Activated CD8-positive, alpha-beta T cell treated with anti-CD3 and anti-CD28 coated beads for 36 hours (primary cell): ENCODE results near the gene SRP68. TPM values are rescaled to one million over a fixed set of nuclear protein-coding genes. Genes with fewer than 3 reads are reported as not detected.
"Not testable (repeated sequence)": the region's sequence is repeated elsewhere in the genome, so short reads cannot be mapped to it uniquely, and the experiment has no call there.

Source experiments
- ATAC-seq: fragments of 200-7000 bp; cut with Tn5 transposase; one replicate; pipeline ENCODE4 v1.10.0; 2021; ENCODE audit warnings: mild to moderate bottlenecking, moderate library complexity
- CTCF ChIA-PET: fragments of 350-600 bp; sonication (Branson Sonifier 250); formaldehyde crosslinking; loops from one replicate; lab custom pipeline; 2021; ENCODE audit warnings: antibody characterized with exemption; lab: Charles Lee
- POLR2A ChIA-PET: fragments of 350-600 bp; sonication (Branson Sonifier 250); formaldehyde crosslinking; loops from one replicate; lab custom pipeline; 2021; ENCODE audit warnings: antibody characterized with exemption; lab: Charles Lee
- DNase-seq: peaks from one replicate; pipeline ENCODE4 v3.0.0-alpha.2; 2020
- H3K27ac Mint-ChIP-seq: one replicate; pipeline ENCODE4 v1.8.0; 2021; ENCODE audit warnings: mild to moderate bottlenecking, mixed read lengths
- H3K27me3 Mint-ChIP-seq: one replicate; pipeline ENCODE4 v1.8.0; 2021; ENCODE audit warnings: mixed read lengths
- H3K36me3 Mint-ChIP-seq: one replicate; pipeline ENCODE4 v1.8.0; 2021; ENCODE audit warnings: low read depth, mixed read lengths
- H3K4me1 Mint-ChIP-seq: one replicate; pipeline ENCODE4 v1.8.0; 2021; ENCODE audit warnings: low read depth, mixed read lengths
- H3K4me3 Mint-ChIP-seq: one replicate; pipeline ENCODE4 v1.8.0; 2021; ENCODE audit warnings: mild to moderate bottlenecking, moderate library complexity, mixed read lengths
- H3K9me3 Mint-ChIP-seq: one replicate; pipeline ENCODE4 v1.8.0; 2021; ENCODE audit warnings: mixed read lengths
- intact Hi-C: fragments of 100-400 bp; cut with micrococcal nuclease; formaldehyde crosslinking; loops from one replicate; pipeline ENCODE4 v1.10.0; 2022
- total RNA-seq, 2 experiments: library from RNA; stranded (reverse); gene quantifications; one replicate each; pipeline ENCODE4 v1.2.3, GENCODE V29; 2021
- TF ChIP-seq, protein P1 (sequence below): fragments of 200-600 bp; IDR thresholded peaks from one replicate; pipeline ENCODE4 v1.8.0; 2022; ENCODE audit warnings: antibody characterized with exemption, mild to moderate bottlenecking

SRP68 gene
- total RNA-seq, 2 experiments from 2014 or later = 132 to 135 TPM

DNA sequence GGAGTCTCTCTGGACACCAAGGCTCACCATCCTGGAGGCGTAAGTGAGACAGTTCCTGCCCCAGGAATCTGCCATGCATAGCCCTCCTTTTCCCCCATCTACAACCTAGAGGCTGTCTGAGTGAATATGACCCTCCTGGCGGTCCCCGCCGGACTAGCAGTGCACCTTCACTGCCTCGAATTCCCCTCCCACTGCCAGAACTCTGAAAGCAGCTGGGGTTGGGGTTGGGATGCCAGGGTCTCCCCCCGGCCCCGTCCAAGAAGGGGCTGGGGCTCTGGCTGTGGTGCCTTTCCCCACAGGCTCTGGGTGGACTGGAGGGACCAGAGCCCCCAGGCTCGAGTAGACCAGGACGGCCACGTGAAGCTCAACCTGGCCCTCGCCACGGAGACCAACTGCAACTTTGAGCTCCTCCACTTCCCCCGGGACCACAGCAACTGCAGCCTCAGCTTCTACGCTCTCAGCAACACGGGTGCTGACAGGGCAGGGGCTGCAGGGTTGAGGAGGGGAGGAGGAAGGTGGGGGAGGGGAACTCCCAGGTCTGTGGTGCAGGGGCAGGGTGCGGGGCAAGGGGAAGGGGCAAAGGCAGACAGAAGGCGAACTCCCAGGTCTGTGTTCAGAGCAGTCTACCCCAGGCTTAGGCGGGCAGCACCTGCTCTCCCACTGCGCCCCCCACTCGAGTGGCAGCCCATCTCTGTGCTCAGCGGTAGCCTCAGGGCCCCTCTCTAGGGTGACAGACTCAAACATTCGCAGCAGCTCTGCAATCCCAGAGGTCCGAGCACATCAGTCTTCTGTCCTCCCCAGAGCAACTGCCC, 7.8 kb upstream of the SRP68 start:
- Mint-ChIP-seq H3K36me3 (peaks cover 6% of the 10 kb centered on the region), H3K4me3 (no peak overlapping the region), H3K27me3 (peaks cover 37% of the 10 kb centered on the region), H3K4me1 (peaks cover 37% of the 10 kb centered on the region), H3K9me3 (no peaks in the 10 kb centered on the region), H3K27ac (no peak overlapping the region)
- TF ChIP-seq, protein P1, sequence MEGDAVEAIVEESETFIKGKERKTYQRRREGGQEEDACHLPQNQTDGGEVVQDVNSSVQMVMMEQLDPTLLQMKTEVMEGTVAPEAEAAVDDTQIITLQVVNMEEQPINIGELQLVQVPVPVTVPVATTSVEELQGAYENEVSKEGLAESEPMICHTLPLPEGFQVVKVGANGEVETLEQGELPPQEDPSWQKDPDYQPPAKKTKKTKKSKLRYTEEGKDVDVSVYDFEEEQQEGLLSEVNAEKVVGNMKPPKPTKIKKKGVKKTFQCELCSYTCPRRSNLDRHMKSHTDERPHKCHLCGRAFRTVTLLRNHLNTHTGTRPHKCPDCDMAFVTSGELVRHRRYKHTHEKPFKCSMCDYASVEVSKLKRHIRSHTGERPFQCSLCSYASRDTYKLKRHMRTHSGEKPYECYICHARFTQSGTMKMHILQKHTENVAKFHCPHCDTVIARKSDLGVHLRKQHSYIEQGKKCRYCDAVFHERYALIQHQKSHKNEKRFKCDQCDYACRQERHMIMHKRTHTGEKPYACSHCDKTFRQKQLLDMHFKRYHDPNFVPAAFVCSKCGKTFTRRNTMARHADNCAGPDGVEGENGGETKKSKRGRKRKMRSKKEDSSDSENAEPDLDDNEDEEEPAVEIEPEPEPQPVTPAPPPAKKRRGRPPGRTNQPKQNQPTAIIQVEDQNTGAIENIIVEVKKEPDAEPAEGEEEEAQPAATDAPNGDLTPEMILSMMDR = no peak
- intact Hi-C loops = no loop called here
- ATAC-seq = peak; percentile 17
- ChIA-PET CTCF (interaction anchor here (0.8 to 2.0 kb wide), 6 partner anchors 15 to 200 kb away, joined by 3 to 12 read pairs (median 4); no protein-coding TSS in a partner anchor), POLR2A (interaction anchor here (0.5 to 2.9 kb wide), 15 partner anchors 8 to 293 kb away, joined by 3 to 10 read pairs (median 4); partner anchors contain the start of genes EXOC7, PRPSAP1, SRP68 and TRIM65)
- DNase-seq = peak; percentile 27

DNA sequence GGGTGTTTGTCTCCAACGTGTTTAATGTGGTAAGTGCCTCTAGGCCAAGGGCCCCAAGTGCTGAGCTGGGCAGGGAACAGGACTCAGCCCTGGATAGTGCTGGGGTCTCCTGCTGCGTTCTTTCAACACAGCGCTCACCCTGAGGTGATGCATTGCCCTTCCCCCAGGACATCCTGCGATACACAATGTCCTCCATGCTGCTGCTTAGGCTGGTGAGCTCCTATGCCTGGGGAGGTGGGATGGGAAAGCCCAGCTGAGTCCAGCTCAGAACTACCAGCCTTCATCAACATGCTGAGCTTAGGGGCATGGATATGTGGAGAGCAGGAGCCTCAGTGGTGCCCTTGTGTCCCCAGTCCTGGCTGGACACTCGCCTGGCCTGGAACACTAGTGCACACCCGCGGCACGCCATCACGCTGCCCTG, 7.2 kb upstream of the SRP68 start:
- H3K27me3 Mint-ChIP-seq = peaks cover 41% of the 10 kb centered on the region
- H3K4me3 Mint-ChIP-seq = no peak overlapping the region
- H3K4me1 Mint-ChIP-seq = peaks cover 41% of the 10 kb centered on the region
- TF ChIP-seq, protein P1 = no peak
- ChIA-PET POLR2A (interaction anchor here (0.5 to 2.9 kb wide), 10 partner anchors 8 to 294 kb away, joined by 3 to 10 read pairs (median 4); partner anchors contain the start of genes EXOC7, PRPSAP1 and SRP68), CTCF (interaction anchor here (0.8 to 2.0 kb wide), 3 partner anchors 14 to 194 kb away, joined by 3 to 12 read pairs (median 4); no protein-coding TSS in a partner anchor)
- no peaks in the 10 kb centered on the region for H3K9me3 Mint-ChIP-seq
- peaks cover 4% of the 10 kb centered on the region for H3K36me3 Mint-ChIP-seq
- ATAC-seq (no peak), DNase-seq (no peak)
- intact Hi-C loops = no loop called here
- no peak overlapping the region for H3K27ac Mint-ChIP-seq

DNA sequence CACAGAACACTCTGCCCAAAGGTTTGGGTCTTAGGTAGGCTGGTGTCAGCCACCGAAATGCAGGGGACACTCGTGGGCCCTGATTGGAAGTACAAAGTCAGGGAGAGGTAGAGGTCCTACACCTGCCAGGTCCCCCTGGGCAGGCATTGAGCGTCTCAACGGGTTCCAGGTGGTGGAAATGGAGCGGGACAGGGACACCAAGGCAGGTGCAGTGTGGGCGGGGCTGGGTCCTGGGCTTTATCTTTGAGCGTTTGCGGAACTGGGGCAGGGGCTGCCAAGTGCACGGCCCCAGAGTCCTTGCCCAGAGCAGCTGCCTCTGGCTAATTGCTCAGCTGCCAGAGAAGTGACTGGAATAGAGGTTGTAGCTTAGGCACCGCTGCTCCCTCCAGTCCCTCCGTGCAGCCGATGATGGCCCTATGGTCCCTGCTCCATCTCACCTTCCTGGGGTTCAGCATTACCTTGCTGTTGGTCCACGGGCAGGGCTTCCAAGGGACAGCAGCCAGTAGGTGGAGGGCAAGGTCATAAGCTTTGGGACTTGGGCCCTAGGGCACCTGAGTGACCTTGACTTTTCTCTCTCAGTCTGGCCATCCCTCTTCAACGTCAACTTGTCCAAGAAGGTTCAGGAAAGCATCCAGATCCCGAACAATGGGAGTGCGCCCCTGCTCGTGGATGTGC, 6.7 kb upstream of the SRP68 start, which contains the start of gene ZACN:
TSS of gene ZACN (plus strand) at position 323 of the 675 bp plus-strand sequence. CDS start at position 406, 83 bp downstream.
- TF ChIP-seq, protein P1 = no peak
- peaks cover 1% of the 10 kb centered on the region for H3K36me3 Mint-ChIP-seq
- H3K27me3 Mint-ChIP-seq = peaks cover 42% of the 10 kb centered on the region
- POLR2A ChIA-PET = interaction anchor here (0.6 to 2.9 kb wide), 8 partner anchors 10 to 306 kb away, joined by 3 to 10 read pairs (median 4); partner anchors contain the start of genes EXOC7 and PRPSAP1
- H3K4me3 Mint-ChIP-seq = no peak within 1 kb of the TSS
- intact Hi-C loops = no loop called here
- peaks cover 41% of the 10 kb centered on the region for H3K4me1 Mint-ChIP-seq
- DNase-seq (no peak), ATAC-seq (no peak)
- H3K27ac Mint-ChIP-seq = no peak within 1 kb of the TSS
- CTCF ChIA-PET = interaction anchor here (1.5 to 2.0 kb wide), 2 partner anchors 14 to 65 kb away, joined by 4 to 12 read pairs; no protein-coding TSS in a partner anchor
- no peaks in the 10 kb centered on the region for H3K9me3 Mint-ChIP-seq

DNA sequence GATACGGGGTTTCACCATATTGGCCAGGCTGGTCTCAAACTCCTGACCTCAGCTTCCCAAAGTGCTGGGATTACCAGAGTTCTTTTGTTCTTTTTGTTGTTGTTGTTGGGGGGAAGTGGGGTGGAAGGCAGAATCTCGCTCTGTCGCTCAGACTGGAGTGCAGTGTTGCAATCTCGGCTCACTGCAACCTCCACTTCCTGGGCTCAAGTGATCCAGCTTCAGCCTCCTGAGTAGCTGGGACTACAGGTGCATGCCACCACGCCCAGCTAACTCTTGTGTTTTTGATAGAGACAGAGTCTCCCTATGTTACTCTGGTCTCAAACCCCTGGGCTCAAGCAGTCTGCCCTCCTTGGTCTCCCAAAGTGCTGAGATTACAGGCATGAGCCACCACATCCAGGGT, 6.1 kb upstream of the SRP68 start:
- H3K9me3 Mint-ChIP-seq, H3K4me3 Mint-ChIP-seq, H3K36me3 Mint-ChIP-seq, ATAC-seq, H3K27ac Mint-ChIP-seq, DNase-seq, intact Hi-C loops: not testable (repeated sequence)
- ChIA-PET CTCF (interaction anchor here (1.5 kb wide), 1 partner anchor 201 kb away, joined by 4 read pairs; no protein-coding TSS in a partner anchor), POLR2A (interaction anchor here (1.0 to 2.9 kb wide), 7 partner anchors 11 to 307 kb away, joined by 3 to 10 read pairs (median 4); partner anchors contain the start of gene EXOC7)
- peaks cover 47% of the 10 kb centered on the region for H3K27me3 Mint-ChIP-seq
- H3K4me1 Mint-ChIP-seq = peaks cover 41% of the 10 kb centered on the region

DNA sequence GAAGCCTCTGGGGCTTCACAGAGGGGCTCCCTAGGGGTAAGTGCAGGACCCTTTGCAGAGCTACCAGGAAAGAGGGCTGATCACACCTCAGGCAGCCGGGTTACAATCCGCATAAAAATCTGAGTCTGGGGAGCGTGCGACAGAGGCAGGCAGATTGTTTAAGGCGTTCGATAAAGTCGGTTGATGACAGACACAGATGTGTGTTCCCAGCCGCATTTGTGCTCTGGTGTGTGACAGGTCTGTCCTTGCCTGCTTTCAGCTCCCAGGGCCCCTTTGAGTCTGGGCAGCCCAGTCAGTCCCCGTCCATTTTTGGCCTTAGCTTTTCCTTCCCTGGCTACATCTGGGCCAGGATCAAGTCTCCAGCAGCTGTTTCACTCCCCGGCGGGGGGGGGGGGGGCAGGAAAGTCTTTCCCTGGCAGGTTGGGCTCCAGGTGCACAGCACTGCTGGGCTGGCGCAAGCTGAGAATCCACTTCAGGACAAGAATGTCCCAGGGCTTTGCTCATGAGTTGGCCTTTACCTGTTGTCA, 5.3 kb upstream of the SRP68 start:
- ChIA-PET CTCF (interaction anchor here (0.8 to 1.5 kb wide), 2 partner anchors 14 to 202 kb away, joined by 3 to 4 read pairs; no protein-coding TSS in a partner anchor), POLR2A (interaction anchor here (0.9 to 2.9 kb wide), 8 partner anchors 11 to 308 kb away, joined by 3 to 10 read pairs (median 4); partner anchors contain the start of gene EXOC7)
- ATAC-seq = no peak
- intact Hi-C loops = no loop called here
- Mint-ChIP-seq H3K9me3 (no peaks in the 10 kb centered on the region), H3K4me3 (no peak overlapping the region), H3K4me1 (peaks cover 41% of the 10 kb centered on the region), H3K27me3 (peaks cover 47% of the 10 kb centered on the region), H3K36me3 (peaks cover 1% of the 10 kb centered on the region), H3K27ac (no peak overlapping the region)
- TF ChIP-seq, protein P1 = no peak
- no peak for DNase-seq
